Lower leg skin (tissue), 3 donors: ENCODE measurements around the gene NT5M.
"Not testable (repeated sequence)": the region's sequence is repeated elsewhere in the genome, so short reads cannot be mapped to it uniquely, and the experiment has no call there.

Experiments used
- POLR2A ChIP-seq, 2 donors: fragments of 450-650 bp; IDR thresholded peaks; one replicate each; pipeline ENCODE4 v1.6.1; 2016 to 2017; ENCODE audit warnings: antibody characterized with exemption in 2 of 2, mild to moderate bottlenecking in 1 of 2, moderate library complexity in 1 of 2
- TF ChIP-seq, protein P1 (sequence below), 3 donors: fragments of 450-650 bp; IDR thresholded peaks; one replicate each; pipeline ENCODE4 v1.5.1; 2016; ENCODE audit warnings: antibody characterized with exemption in 3 of 3, mild to moderate bottlenecking in 3 of 3, moderate library complexity in 2 of 3

DNA sequence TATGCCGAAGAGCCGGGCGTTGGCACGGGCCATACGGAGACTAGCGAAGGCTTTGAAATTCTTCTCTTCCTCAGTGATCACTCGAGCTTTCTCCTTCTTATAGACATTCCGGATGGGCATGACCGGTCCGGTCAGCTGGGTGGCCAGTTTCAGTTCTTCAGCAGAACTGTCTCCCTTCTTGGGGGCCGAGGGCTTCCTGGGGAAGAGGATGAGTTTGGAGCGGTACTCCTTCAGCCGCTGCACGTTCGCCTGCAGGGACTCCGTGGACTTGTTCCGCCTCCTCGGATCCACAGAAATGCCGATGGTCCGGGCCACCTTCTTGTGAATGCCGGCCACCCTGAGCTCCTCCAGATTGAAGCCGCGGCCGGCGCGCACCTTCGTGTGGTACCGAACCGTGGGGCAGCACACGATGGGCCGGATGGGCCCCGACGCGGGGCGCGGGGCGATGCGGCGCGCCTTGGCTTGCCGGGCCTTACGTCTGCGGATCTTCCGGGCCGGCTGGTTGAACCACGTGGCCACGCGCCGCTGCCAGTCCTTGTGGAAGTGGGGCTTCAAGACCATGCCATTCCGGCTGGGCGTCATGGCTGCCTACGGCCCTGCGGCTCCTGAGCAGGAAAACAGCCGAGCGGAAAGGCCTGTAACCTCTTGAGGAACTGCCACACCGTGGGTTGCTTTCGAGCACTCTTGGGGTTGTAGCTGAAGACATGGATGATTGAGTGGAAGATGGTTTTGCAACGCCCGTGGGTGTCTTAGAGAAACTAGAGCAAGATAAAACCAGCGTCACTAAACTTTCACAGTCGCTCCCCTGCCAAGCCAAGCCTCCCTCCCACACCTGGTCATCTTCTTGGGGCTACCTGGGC lies 80.5 kb downstream of the NT5M start:
- TF ChIP-seq, protein P1, sequence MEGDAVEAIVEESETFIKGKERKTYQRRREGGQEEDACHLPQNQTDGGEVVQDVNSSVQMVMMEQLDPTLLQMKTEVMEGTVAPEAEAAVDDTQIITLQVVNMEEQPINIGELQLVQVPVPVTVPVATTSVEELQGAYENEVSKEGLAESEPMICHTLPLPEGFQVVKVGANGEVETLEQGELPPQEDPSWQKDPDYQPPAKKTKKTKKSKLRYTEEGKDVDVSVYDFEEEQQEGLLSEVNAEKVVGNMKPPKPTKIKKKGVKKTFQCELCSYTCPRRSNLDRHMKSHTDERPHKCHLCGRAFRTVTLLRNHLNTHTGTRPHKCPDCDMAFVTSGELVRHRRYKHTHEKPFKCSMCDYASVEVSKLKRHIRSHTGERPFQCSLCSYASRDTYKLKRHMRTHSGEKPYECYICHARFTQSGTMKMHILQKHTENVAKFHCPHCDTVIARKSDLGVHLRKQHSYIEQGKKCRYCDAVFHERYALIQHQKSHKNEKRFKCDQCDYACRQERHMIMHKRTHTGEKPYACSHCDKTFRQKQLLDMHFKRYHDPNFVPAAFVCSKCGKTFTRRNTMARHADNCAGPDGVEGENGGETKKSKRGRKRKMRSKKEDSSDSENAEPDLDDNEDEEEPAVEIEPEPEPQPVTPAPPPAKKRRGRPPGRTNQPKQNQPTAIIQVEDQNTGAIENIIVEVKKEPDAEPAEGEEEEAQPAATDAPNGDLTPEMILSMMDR (IDR thresholded peaks at IDR 0.05) = not testable (repeated sequence)
- TF ChIP-seq POLR2A (IDR thresholded peaks at IDR 0.05) = not testable (repeated sequence)
